SU-DHL-6 (cell line): ENCODE results near the gene NUDT21.

ENCODE experiments used
- CTCF ChIP-seq: fragments of 200-600 bp; sonication (generic); IDR thresholded peaks from one replicate; pipeline ENCODE4 v1.5.1; 2017; ENCODE audit warnings: antibody characterized with exemption, mild to moderate bottlenecking, low read length, moderate library complexity; ENCODE audit not compliant: insufficient read depth, poor library complexity, severe bottlenecking
- EZH2phosphoT487 ChIP-seq: fragments of 200-600 bp; sonication (generic), shearing (Covaris generic); conservative IDR thresholded peaks from 2 replicates; pipeline ENCODE4 v1.6.1; 2018; ENCODE audit warnings: mild to moderate bottlenecking, antibody characterized with exemption, low read length, moderate library complexity, mixed read lengths

GRCh38 chr16:56420613-56421012 is 30.5 kb downstream of the NUDT21 start:
- TF ChIP-seq EZH2phosphoT487 (no peak), CTCF (no peak)
